Breast epithelium (tissue), 3 donors: Measurements from ENCODE around the gene MVB12B.

ENCODE experiments used
- CTCF ChIP-seq, 3 donors: fragments of 450-650 bp; IDR thresholded peaks; one replicate each; pipeline ENCODE4 v1.5.1; 2016 to 2017; ENCODE audit warnings: antibody characterized with exemption in 3 of 3, mild to moderate bottlenecking in 3 of 3, moderate library complexity in 3 of 3
- POLR2A ChIP-seq: fragments of 450-650 bp; IDR thresholded peaks from one replicate; pipeline ENCODE4 v1.6.1; 2016; ENCODE audit warnings: antibody characterized with exemption, mild to moderate bottlenecking, moderate library complexity

- TF ChIP-seq CTCF (IDR thresholded peaks at IDR 0.05) (no peak), POLR2A (no peak)
Observed at GRCh38 chr9:126309427-126310189, 17.0 kb upstream of the MVB12B start.
